HAP-1 (cell line): ENCODE results near the gene VMP1.
"Not testable (repeated sequence)": the region's sequence is repeated elsewhere in the genome, so short reads cannot be mapped to it uniquely, and the experiment has no call there.

Experiments used
- DNase-seq, 2 experiments: peaks; one replicate each; pipeline ENCODE4 v3.0.0-alpha.2; 2016 to 2020; ENCODE audit warnings: low spot score in 2 of 2
- H3K27me3 ChIP-seq: fragments of 250-450 bp; sonication (Bioruptor Pico); 2 replicates; pipeline ENCODE4 v1.5.1; 2020; ENCODE audit warnings: low read depth, mild to moderate bottlenecking, moderate library complexity
- H3K36me3 ChIP-seq: fragments of 250-450 bp; sonication (Bioruptor Pico); replicated peaks from 2 replicates; pipeline ENCODE4 v1.5.1; 2020; ENCODE audit warnings: mild to moderate bottlenecking
- H3K4me1 ChIP-seq: fragments of 250-450 bp; sonication (Bioruptor Pico); 2 replicates; pipeline ENCODE4 v1.5.1; 2020; ENCODE audit warnings: mild to moderate bottlenecking
- H3K4me3 ChIP-seq: fragments of 250-450 bp; sonication (Bioruptor Pico); 2 replicates; pipeline ENCODE4 v1.5.1; 2020; ENCODE audit warnings: mild to moderate bottlenecking, moderate library complexity
- H3K9me3 ChIP-seq: fragments of 250-450 bp; sonication (Bioruptor Pico); 2 replicates; pipeline ENCODE4 v1.5.1; 2020; ENCODE audit warnings: mild to moderate bottlenecking, moderate library complexity
- in situ Hi-C: fragments of 300-500 bp; cut with MboI; formaldehyde crosslinking; loops from 3 replicates; pipeline ENCODE4 v1.14.3; 2020; ENCODE audit warnings: low sequenced_read_pairs, inconsistent platforms, mixed read lengths

The VMP1 gene

GRCh38 chr17:59798111-59798510 is 90.7 kb downstream of the VMP1 start:
- Histone ChIP-seq H3K36me3 (no peaks in the 10 kb centered on the region), H3K27me3 (no peaks in the 10 kb centered on the region), H3K4me1 (no peaks in the 10 kb centered on the region), H3K9me3 (no peaks in the 10 kb centered on the region), H3K4me3 (no peak overlapping the region)
- in situ Hi-C loops: no loop called here
- DNase-seq: no peak

GRCh38 chr17:59800530-59800942 is 93.1 kb downstream of the VMP1 start:
- Histone ChIP-seq H3K27me3 (no peaks in the 10 kb centered on the region), H3K9me3 (no peaks in the 10 kb centered on the region), H3K4me1 (no peaks in the 10 kb centered on the region), H3K36me3 (no peaks in the 10 kb centered on the region), H3K4me3 (no peak overlapping the region)
- in situ Hi-C loops: no loop called here
- DNase-seq: no peak

- in situ Hi-C loops: no loop called here
- no peaks in the 10 kb centered on the region for H3K4me1 ChIP-seq
- H3K27me3 ChIP-seq: no peaks in the 10 kb centered on the region
- DNase-seq: no peak
- no peaks in the 10 kb centered on the region for H3K36me3 ChIP-seq
- H3K4me3 ChIP-seq: no peak overlapping the region
- H3K9me3 ChIP-seq: no peaks in the 10 kb centered on the region
Measured at GRCh38 chr17:59802160-59802559, 94.7 kb downstream of the VMP1 start.

DNA sequence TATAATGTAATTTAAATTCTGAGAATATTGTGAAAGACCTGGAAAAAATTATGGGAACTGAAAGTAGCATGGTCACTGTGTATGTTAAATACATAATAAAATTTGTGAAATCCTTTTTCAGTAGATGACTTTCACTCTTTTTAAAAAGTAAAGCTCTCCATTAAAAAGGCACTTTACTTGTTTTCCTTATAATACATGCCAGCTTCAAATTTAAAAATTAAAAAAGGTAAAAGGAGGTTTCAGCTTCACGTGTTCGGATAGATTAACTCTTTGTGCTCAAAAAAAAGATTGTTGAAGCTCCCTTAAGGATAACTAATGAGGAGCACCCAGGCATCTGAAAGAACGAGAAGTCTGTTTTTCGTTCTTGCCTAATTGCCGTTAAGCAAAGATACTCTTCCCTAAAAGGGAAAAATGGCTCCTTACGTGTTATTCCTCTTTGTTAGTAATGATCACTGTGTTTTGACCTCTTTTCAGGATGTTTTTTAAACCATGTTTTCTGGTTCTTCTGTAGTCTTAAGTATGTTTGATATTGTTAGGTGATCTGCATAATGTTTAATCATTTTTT is 97.5 kb downstream of the VMP1 start:
- Histone ChIP-seq H3K9me3 (no peaks in the 10 kb centered on the region), H3K27me3 (no peaks in the 10 kb centered on the region), H3K4me3 (no peak overlapping the region), H3K36me3 (no peaks in the 10 kb centered on the region), H3K4me1 (no peaks in the 10 kb centered on the region)
- DNase-seq: no peak
- in situ Hi-C loops: no loop called here

GRCh38 chr17:59806322-59806721 is 98.9 kb downstream of the VMP1 start:
- H3K4me1 ChIP-seq, H3K9me3 ChIP-seq, H3K27me3 ChIP-seq, DNase-seq, H3K36me3 ChIP-seq, in situ Hi-C loops, H3K4me3 ChIP-seq: not testable (repeated sequence)

GRCh38 chr17:59807892-59808509 is 100.5 kb downstream of the VMP1 start:
- Histone ChIP-seq H3K27me3 (no peaks in the 10 kb centered on the region), H3K9me3 (no peaks in the 10 kb centered on the region), H3K36me3 (no peaks in the 10 kb centered on the region; the same call in none of the 2 replicates), H3K4me1 (no peaks in the 10 kb centered on the region), H3K4me3 (no peak overlapping the region)
- DNase-seq: no peak
- in situ Hi-C loops: no loop called here

DNA sequence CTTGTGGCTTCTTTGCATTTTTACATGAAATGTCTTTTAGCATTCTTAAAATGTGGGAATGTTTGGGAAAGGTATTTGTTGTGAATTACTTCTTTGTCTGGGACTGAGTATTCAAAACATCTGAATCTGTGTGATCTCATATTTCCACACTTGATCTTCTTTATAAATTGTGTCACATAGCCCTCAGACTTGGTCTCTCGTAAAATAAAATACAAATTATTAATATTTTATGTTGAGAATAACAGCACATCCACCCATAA is 103.4 kb downstream of the VMP1 start:
- no peak overlapping the region for H3K4me3 ChIP-seq
- in situ Hi-C loops: no loop called here
- DNase-seq: no peak
- H3K4me1 ChIP-seq: no peaks in the 10 kb centered on the region
- H3K36me3 ChIP-seq: peaks cover 4% of the 10 kb centered on the region
- no peaks in the 10 kb centered on the region for H3K27me3 ChIP-seq
- no peaks in the 10 kb centered on the region for H3K9me3 ChIP-seq

GRCh38 chr17:59811209-59811608 is 103.8 kb downstream of the VMP1 start:
- no peaks in the 10 kb centered on the region for H3K9me3 ChIP-seq
- no peak for DNase-seq
- in situ Hi-C loops: no loop called here
- peaks cover 4% of the 10 kb centered on the region for H3K36me3 ChIP-seq
- no peaks in the 10 kb centered on the region for H3K4me1 ChIP-seq
- H3K4me3 ChIP-seq: no peak overlapping the region
- no peaks in the 10 kb centered on the region for H3K27me3 ChIP-seq

DNA sequence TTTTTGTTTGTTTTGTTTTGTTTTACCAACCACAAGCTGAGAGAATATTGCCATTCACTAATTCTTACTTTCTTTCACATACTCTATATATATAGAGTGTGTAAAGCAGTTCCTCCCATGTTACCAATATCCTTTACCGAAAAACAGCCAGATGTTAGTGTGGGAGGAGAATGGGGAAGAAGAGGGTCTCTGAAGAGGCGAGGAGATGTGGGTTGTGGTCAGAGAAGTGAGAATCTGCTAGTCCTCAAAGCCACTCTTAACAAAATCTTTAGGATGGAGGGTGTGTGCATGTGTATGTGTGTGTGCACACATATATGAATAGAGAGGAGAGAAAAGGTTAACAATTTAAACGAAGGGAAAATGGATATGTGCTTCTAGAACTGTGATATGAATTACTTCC is 104.7 kb downstream of the VMP1 start:
- H3K27me3 ChIP-seq: no peaks in the 10 kb centered on the region
- H3K9me3 ChIP-seq: no peaks in the 10 kb centered on the region
- no peaks in the 10 kb centered on the region for H3K4me1 ChIP-seq
- H3K4me3 ChIP-seq: no peak overlapping the region
- in situ Hi-C loops: no loop called here
- H3K36me3 ChIP-seq: peaks cover 4% of the 10 kb centered on the region
- DNase-seq: no peak

DNA sequence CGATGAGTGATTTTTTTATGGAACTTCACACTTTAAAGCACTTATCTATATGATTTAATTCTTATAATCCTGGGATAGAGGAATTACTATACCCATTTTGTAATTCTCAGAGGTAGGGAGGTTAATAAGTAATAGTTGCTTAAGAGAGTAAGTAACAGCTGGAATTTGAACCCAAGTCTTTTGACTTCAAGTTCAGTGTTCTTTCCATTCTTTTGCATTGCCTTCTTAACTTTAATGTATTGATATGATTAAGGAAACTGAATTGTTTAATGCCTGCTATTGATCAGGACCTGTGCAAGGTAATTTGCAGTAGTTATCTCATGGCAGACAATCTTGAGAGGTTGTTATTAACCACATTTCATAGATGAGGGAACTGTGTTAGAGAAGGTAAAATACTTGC is 106.8 kb downstream of the VMP1 start:
- no peaks in the 10 kb centered on the region for H3K4me1 ChIP-seq
- H3K27me3 ChIP-seq: no peaks in the 10 kb centered on the region
- no peak for DNase-seq
- H3K9me3 ChIP-seq: no peaks in the 10 kb centered on the region
- in situ Hi-C loops: no loop called here
- H3K4me3 ChIP-seq: no peak overlapping the region
- H3K36me3 ChIP-seq: peaks cover 4% of the 10 kb centered on the region

DNA sequence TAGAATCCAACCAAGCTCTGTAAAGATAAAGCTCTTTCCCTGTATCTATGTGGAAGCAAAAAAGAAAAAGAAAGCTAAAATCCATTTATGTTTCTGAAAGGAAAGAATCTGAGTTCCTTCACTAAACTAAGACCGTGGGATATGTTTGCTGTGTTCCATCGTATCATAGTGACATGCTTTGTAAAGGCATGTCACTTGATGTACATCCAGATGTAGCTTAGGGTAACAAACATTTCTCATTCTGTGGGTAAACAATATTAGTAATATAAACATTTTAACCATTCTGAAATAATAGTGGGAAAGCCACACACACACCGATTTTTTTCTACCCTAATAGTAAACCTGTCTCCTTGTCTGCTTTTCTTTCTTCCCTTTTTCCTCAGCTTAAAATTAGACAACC is 107.2 kb downstream of the VMP1 start:
- Histone ChIP-seq H3K9me3 (no peaks in the 10 kb centered on the region), H3K4me1 (no peaks in the 10 kb centered on the region), H3K27me3 (no peaks in the 10 kb centered on the region), H3K4me3 (no peak overlapping the region), H3K36me3 (peaks cover 4% of the 10 kb centered on the region)
- DNase-seq: no peak
- in situ Hi-C loops: no loop called here

GRCh38 chr17:59815965-59816364 is 108.5 kb downstream of the VMP1 start:
- DNase-seq: no peak
- no peak overlapping the region for H3K4me3 ChIP-seq
- no peaks in the 10 kb centered on the region for H3K9me3 ChIP-seq
- no peaks in the 10 kb centered on the region for H3K27me3 ChIP-seq
- H3K4me1 ChIP-seq: no peaks in the 10 kb centered on the region
- in situ Hi-C loops: no loop called here
- H3K36me3 ChIP-seq: peaks cover 4% of the 10 kb centered on the region

DNA sequence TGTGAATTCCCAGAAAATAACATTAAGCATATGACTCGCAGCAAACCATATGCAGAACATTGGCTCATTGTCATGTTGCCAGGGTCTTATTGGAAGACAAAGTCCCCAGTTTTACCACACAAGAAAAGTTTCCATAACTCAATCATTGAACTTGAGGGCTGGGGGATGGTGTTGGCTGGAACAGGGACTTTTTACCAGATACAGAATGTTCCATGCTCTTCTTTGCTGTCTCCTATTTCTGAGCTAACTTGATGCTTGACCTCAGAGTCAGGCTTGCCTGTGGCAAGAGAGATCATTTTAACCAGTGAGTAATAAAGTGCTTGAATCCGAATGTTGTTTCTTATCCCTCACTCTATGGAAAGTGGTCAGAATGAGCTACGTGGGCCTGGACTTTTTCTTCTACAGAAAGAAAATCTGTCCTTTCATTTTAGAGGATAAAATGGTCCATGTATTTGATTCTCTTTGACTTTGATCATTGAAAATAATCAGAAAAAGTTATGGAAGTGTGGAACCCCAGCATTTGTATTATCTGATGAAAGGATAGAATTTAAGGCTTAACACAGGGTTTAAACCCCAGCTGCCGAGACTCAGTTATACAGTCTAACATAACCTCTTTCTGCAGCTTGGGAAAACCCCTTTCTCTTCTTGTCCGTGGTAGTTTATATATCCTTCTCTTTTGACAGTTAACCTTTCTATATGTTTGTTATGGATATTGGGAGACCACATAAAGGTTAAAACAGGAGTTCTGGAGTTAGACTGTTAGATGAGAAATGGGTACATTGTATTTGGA is 118.3 kb downstream of the VMP1 start:
- Histone ChIP-seq H3K4me1 (peaks cover 33% of the 10 kb centered on the region), H3K27me3 (no peaks in the 10 kb centered on the region), H3K4me3 (no peak overlapping the region), H3K36me3 (no peaks in the 10 kb centered on the region; the same call in 1 of the 2 replicates), H3K9me3 (no peaks in the 10 kb centered on the region)
- in situ Hi-C loops: no loop called here
- DNase-seq: no peak

GRCh38 chr17:59826706-59827453 is 119.4 kb downstream of the VMP1 start:
- Histone ChIP-seq H3K9me3 (no peaks in the 10 kb centered on the region), H3K36me3 (no peaks in the 10 kb centered on the region; the same call in 1 of the 2 replicates), H3K4me3 (no peak overlapping the region), H3K27me3 (no peaks in the 10 kb centered on the region), H3K4me1 (peaks cover 33% of the 10 kb centered on the region)
- DNase-seq: no peak
- in situ Hi-C loops: no loop called here
